ENCODE data around the gene SYT2.

DNA sequence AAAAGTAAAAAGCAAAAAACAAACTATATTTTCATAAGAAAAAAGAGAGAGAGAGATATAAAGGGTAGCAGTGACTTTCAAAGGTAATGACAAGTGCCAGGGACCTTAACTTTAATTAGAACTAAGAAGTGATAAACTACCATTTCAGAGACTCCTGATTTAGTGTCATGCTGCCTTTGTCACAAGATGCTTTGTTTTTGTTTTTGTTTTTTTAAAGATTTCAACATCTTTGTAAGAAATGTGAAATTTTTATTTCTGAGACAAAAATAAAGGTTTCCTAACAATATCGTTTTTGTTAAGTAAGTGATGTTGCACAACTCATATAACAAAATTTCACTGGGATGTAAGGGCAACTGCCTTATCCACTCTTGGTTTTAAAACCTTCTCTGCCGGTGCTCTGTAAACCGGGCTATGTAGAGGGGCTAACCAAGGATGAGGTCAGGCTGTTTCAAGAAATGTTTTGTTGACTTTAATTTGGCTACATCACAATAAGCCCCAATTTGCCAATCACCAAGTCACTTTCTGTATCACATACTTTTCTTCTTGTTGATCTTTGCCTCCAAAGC, 35.2 kb upstream of the SYT2 start:
- TF ChIP-seq POLR2AphosphoS5 (IDR thresholded peaks at IDR 0.05; ENCODE audit: low read depth, low read length) = no peak
- no peak for TF ChIP-seq POLR2A (IDR thresholded peaks at IDR 0.05; ENCODE audit: low read depth, low read length)
- no peak for TF ChIP-seq SPI1 (IDR thresholded peaks at IDR 0.05; ENCODE audit: low read depth, low read length)
- TF ChIP-seq TAF1 (IDR thresholded peaks at IDR 0.05; ENCODE audit: low read depth, low read length) = no peak
- no peak for TF ChIP-seq POU2F2 (IDR thresholded peaks at IDR 0.05; ENCODE audit: low read depth, low read length)

All from GM12891 (cell line).